ENCODE results near the gene DISP2. TPM values are rescaled to one million over a fixed set of nuclear protein-coding genes. Genes with fewer than 3 reads are reported as not detected.

The DISP2 gene
- total and polyA plus RNA-seq, 2 of the 8 experiments (the other 6 are each of a cell fraction or from before 2014, with no cell fraction given) = 0.45 to 1.2 TPM

GRCh38 chr15:40357246-40357645 lies 773 bp upstream of the DISP2 start:
- Histone ChIP-seq H4K20me1 (replicated peaks in 1 of 2; ENCODE audit: control insufficient read depth in 1 of 2, insufficient read depth in 2 of 2, low read length in 2 of 2) (peaks cover 0 to 2% of the 10 kb centered on the region in 2 experiments), H2BK20ac (ENCODE audit: low read length) (no peak overlapping the region), H3K14ac (ENCODE audit: insufficient read length) (no peak overlapping the region), H3K4me1 (replicated peaks in 1 of 4; ENCODE audit: control insufficient read depth in 3 of 4, insufficient read depth in 4 of 4, low read length in 3 of 4) (peaks cover 11 to 26% (median 18%) of the 10 kb centered on the region in 4 experiments), H3K23ac (ENCODE audit: insufficient read length) (no peak overlapping the region), H2BK120ac (replicated peaks; ENCODE audit: low read depth, low read length) (no peak overlapping the region), H3K27me3 (replicated peaks in 1 of 4; ENCODE audit: control insufficient read depth in 3 of 4, extremely low read depth in 1 of 4, insufficient read depth in 3 of 4, low read length in 3 of 4) (peaks cover 0 to 18% (median 8%) of the 10 kb centered on the region in 4 experiments; a peak in 3 of 7 replicates), H2AFZ (ENCODE audit: low read length) (no peak overlapping the region), H2AK5ac (ENCODE audit: low read depth, low read length) (no peak overlapping the region; the same call in 1 of the 2 replicates), H3K79me2 (ENCODE audit: control insufficient read depth in 1 of 2, insufficient read depth in 2 of 2, low read length in 2 of 2) (no peaks in the 10 kb centered on the region), H4K91ac (replicated peaks; ENCODE audit: insufficient read length, low read length) (no peak overlapping the region), H3K56ac (replicated peaks; ENCODE audit: insufficient read length, low read depth, low read length) (no peak overlapping the region), H3K18ac (ENCODE audit: extremely low read depth, low read length) (no peak overlapping the region), H3K9ac (replicated peaks in 1 of 4; ENCODE audit: extremely low read depth in 1 of 4, low read depth in 3 of 4, low read length in 3 of 4) (no peak overlapping the region), H4K5ac (ENCODE audit: insufficient read length, low read depth, low read length) (no peak overlapping the region), H2BK12ac (ENCODE audit: low read depth, low read length) (no peak overlapping the region), H3K4me3 (ENCODE audit: extremely low read depth in 1 of 4, insufficient read depth in 2 of 4, low read depth in 3 of 4, low read length in 4 of 4) (peak overlapping the region; percentile 44 to 69 (median 62); a peak in 6 of 8 replicates), H4K8ac (ENCODE audit: extremely low read depth, insufficient read depth, low read length) (no peak overlapping the region), H3K4ac (replicated peaks; ENCODE audit: insufficient read length, low read depth, low read length) (no peak overlapping the region), H3K36me3 (ENCODE audit: control insufficient read depth in 2 of 4, insufficient read depth in 4 of 4, low read length in 3 of 4) (no peaks in the 10 kb centered on the region), H3K23me2 (ENCODE audit: low read depth, low read length) (peaks cover 9% of the 10 kb centered on the region), H3K79me1 (ENCODE audit: low read depth, low read length) (no peaks in the 10 kb centered on the region), H2BK15ac (ENCODE audit: low read length) (no peak overlapping the region), H3K4me2 (ENCODE audit: insufficient read depth in 1 of 2, low read depth in 2 of 2, low read length in 2 of 2) (peak overlapping the region; percentile 67 to 83; a peak in 2 of 4 replicates), H2BK5ac (ENCODE audit: low read depth, low read length) (no peak overlapping the region), H3K9me3 (ENCODE audit: insufficient read depth in 2 of 2, low read depth in 1 of 2, low read length in 1 of 2) (no peaks in the 10 kb centered on the region), H3K27ac (ENCODE audit: low read depth, low read length) (no peak overlapping the region)
- WGBS, 2 experiments (ENCODE audit: extremely low coverage in 1 of 2, insufficient coverage in 1 of 2, insufficient read length in 1 of 2, insufficient replicate concordance in 2 of 2, low coverage in 1 of 2, low lambda C conversion rate in 2 of 2, missing lambda C conversion rate in 1 of 2) = 82% methylated on average over 1 of the region's 1 CpG; no CpG with 5 or more reads in 1 of the 2 experiments
- FAIRE-seq (no peak), DNase-seq (ENCODE audit: low read depth in 1 of 2, low spot score in 2 of 2) (no peak)
- POLR2A ChIA-PET (ENCODE audit: partially characterized antibody) = no interaction called here
- CTCF ChIA-PET (ENCODE audit: partially characterized antibody) = interaction anchor here (0.7 to 27.4 kb wide), 6 partner anchors 9 to 50 kb away, joined by 3 to 452 read pairs (median 4); partner anchors contain the start of gene CCDC9B
- TF ChIP-seq TCF12 (IDR thresholded peaks at IDR 0.05; ENCODE audit: low read depth, low read length) = no peak
- no peak for TF ChIP-seq USF2 (IDR thresholded peaks at IDR 0.05; ENCODE audit: low read length)
- no peak for TF ChIP-seq POLR2A (IDR thresholded peaks at IDR 0.05; ENCODE audit: control extremely low read depth in 1 of 2, low read depth in 2 of 2, low read length in 2 of 2)
- TF ChIP-seq FOSL1 (IDR thresholded peaks at IDR 0.05; ENCODE audit: insufficient read depth, low read depth, low read length) = no peak
- no peak for TF ChIP-seq RAD21 (IDR thresholded peaks at IDR 0.05 in 1 of 2, conservative IDR thresholded peaks at IDR 0.05 in 1 of 2; ENCODE audit: low read depth in 2 of 2, low read length in 2 of 2)
- TF ChIP-seq ASH2L (IDR thresholded peaks at IDR 0.05; ENCODE audit: low read length) = no peak
- no peak for TF ChIP-seq NRF1 (IDR thresholded peaks at IDR 0.05; ENCODE audit: low read depth, low read length)

All from H1 (cell line).